GM21360 (cell line): ENCODE results near the gene WDR26.
"Not testable (repeated sequence)": the region's sequence is repeated elsewhere in the genome, so short reads cannot be mapped to it uniquely, and the experiment has no call there.

Experiments used
- ATAC-seq: cut with Tn5 transposase; IDR thresholded peaks from one replicate; pipeline ENCODE4 v1.9.1; 2021; ENCODE audit warnings: mild to moderate bottlenecking, moderate library complexity; ENCODE audit not compliant: unreplicated experiment

WDR26 gene

GRCh38 chr1:224352436-224353085 lies 82.0 kb downstream of the WDR26 start:
- ATAC-seq, result not testable (repeated sequence)

GRCh38 chr1:224349716-224350115 lies 84.9 kb downstream of the WDR26 start:
- ATAC-seq, result not testable (repeated sequence)

GRCh38 chr1:224348137-224348536 lies 86.5 kb downstream of the WDR26 start:
- no peak for ATAC-seq

GRCh38 chr1:224343679-224344078 lies 90.9 kb downstream of the WDR26 start:
- ATAC-seq, result no peak

GRCh38 chr1:224340453-224341384 lies 93.9 kb downstream of the WDR26 start:
- ATAC-seq, result not testable (repeated sequence)

- no peak for ATAC-seq
These were observed 95.1 kb downstream of the WDR26 start for GRCh38 chr1:224339442-224340033.

GRCh38 chr1:224338150-224338838 lies 96.3 kb downstream of the WDR26 start:
- no peak for ATAC-seq
